ENCODE results near the gene LYSMD4. TPM values are rescaled to one million over a fixed set of nuclear protein-coding genes. Genes with fewer than 3 reads are reported as not detected.

Gene LYSMD4
- total RNA-seq, 5 donors from 2014 or later (not counting 1 experiment from before 2014, with no cell fraction given), result 12.6 to 26.5 (median 17.6) TPM

DNA sequence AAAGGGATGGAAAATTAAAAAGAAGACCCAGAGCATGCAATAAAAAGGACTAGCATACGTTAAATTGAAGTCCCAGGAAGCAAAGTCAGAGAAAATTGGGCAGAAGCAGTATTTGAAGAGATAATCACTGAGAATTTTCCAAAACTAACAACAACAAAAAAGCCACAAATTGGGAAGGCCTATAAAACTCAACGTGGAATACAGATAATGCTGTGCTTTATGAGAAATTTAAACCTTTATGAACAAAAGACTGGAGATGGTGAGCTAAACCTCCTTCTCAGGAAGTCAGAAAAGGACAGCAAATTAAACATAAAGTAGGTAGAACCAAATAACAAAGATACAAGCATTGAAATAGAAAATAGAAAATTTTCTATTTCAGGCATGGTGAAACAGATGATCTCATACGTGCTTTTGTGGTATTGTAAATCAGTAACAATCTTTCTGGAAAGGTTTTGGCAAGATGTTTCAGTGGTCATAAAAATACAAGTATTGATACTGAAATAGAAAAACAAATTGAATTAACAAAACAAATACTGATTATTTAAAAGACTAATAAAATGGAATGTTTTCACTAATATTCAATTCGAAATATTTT lies 55.6 kb downstream of the LYSMD4 start:
- no peak overlapping the region for H3K4me3 Mint-ChIP-seq
- H3K36me3 Mint-ChIP-seq, result peaks cover 53% of the 10 kb centered on the region
- Histone ChIP-seq H3K27me3 (replicated peaks in 1 of 2; ENCODE audit: control insufficient read depth in 2 of 2, extremely low read depth in 1 of 2, insufficient read depth in 2 of 2, low read length in 1 of 2) (no peaks in the 10 kb centered on the region), H3K27ac (ENCODE audit: low read length) (no peak overlapping the region), H3K9me3 (no peaks in the 10 kb centered on the region), H3K4me1 (ENCODE audit: control insufficient read depth in 1 of 2, extremely low read depth in 1 of 2, insufficient read depth in 2 of 2, low read length in 2 of 2) (peaks cover 0 to 5% of the 10 kb centered on the region in 2 experiments), H3K36me3 (ENCODE audit: control insufficient read depth in 2 of 2, extremely low read depth in 1 of 2, insufficient read depth in 1 of 2, low read length in 1 of 2) (peaks cover 0 to 27% of the 10 kb centered on the region in 2 donors), H3K4me3 (ENCODE audit: control insufficient read depth in 1 of 2, extremely low read depth in 1 of 2, low read length in 1 of 2) (no peak overlapping the region)
- DNase-seq, result no peak
- POLR2A ChIA-PET, result no interaction called here
- H3K27ac Mint-ChIP-seq, result no peak overlapping the region
- CTCF ChIA-PET, result no interaction called here
- H3K27me3 Mint-ChIP-seq, result no peaks in the 10 kb centered on the region
- no peak for ATAC-seq (replicated peaks in 1 of 4)
- peaks cover 0 to 4% (median 4%) of the 10 kb centered on the region in 3 donors for H3K9me3 Mint-ChIP-seq
- H3K4me1 Mint-ChIP-seq, result peaks cover 14 to 17% (median 15%) of the 10 kb centered on the region in 3 donors
- no CpG with 5 or more reads among the region's 4 CpGs for WGBS (ENCODE audit: insufficient coverage)

Other genes with a start within 250 kb of the LYSMD4 start
- gene MEF2A, start 167.5 kb downstream of the LYSMD4 start, total RNA-seq, result 10 to 100 TPM; 31.6 to 37.4 (median 33.9) TPM

All from T-cell (primary cell).